Activated CD8-positive, alpha-beta memory T cell treated with anti-CD3 and anti-CD28 coated beads, Interleukin-2, amount 10 ng/mL, durations not matched to agents 7 days and 5 days (primary cell): ENCODE measurements around the gene CTCF. TPM values are rescaled to one million over a fixed set of nuclear protein-coding genes. Genes with fewer than 3 reads are reported as not detected.

Experiments used
- ATAC-seq: fragments of 150-1000 bp; cut with Tn5 transposase; one replicate; pipeline ENCODE4 v1.10.0; 2021; ENCODE audit warnings: moderate library complexity
- CTCF ChIA-PET: fragments of 350-600 bp; sonication (Branson Sonifier 250); formaldehyde crosslinking; loops from one replicate; lab custom pipeline; 2021; ENCODE audit warnings: antibody characterized with exemption; lab: Charles Lee
- DNase-seq: peaks from one replicate; pipeline ENCODE4 v3.0.0-alpha.2; 2020
- H3K27ac Mint-ChIP-seq: one replicate; pipeline ENCODE4 v1.8.0; 2021; ENCODE audit warnings: mild to moderate bottlenecking, mixed read lengths
- H3K27me3 Mint-ChIP-seq: one replicate; pipeline ENCODE4 v1.8.0; 2021; ENCODE audit warnings: mixed read lengths
- H3K36me3 Mint-ChIP-seq: one replicate; pipeline ENCODE4 v1.8.0; 2021; ENCODE audit warnings: mild to moderate bottlenecking, mixed read lengths
- H3K4me1 Mint-ChIP-seq: one replicate; pipeline ENCODE4 v1.8.0; 2021; ENCODE audit warnings: mixed read lengths
- H3K4me3 Mint-ChIP-seq: one replicate; pipeline ENCODE4 v1.8.0; 2021; ENCODE audit warnings: mild to moderate bottlenecking, moderate library complexity, mixed read lengths
- H3K9me3 Mint-ChIP-seq: one replicate; pipeline ENCODE4 v1.8.0; 2022; ENCODE audit warnings: low read depth, mixed read lengths
- total RNA-seq, 2 experiments: library from RNA; stranded (reverse); gene quantifications; one replicate each; pipeline ENCODE4 v1.2.3, GENCODE V29; 2021

The CTCF gene
- total RNA-seq, 2 experiments from 2014 or later = 74.0 to 81.8 TPM

DNA sequence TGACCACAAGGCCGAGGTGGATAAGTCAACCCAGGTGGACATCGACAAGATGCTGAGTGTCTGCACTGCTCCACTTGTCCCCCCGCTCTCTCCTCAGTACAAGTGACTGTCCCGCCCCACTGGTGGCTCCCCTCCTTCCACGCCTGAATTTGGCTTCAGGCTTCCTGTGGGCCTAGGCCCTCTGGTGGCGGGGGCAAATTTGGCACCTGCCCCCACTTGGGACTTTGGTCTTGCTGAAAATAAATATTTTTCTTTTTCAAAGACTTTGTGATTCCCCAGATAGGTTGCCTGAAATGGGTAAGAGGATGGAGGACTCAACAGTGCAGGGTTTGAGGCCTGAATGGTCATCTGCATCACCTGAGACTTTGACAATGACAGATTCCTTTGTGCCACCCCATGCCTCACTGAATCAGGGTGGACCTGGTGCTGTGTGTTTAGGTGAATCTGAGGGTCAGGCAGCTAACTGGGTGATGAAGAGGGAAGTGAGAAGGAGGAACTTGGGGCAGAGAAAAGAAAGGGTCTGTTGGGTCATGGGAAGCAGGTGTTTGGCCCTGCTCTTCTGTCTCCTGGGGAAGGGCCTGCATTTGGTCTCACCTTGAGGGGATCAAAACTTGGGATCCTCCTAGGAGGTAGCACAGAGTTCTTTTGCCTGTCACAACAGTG, 106.3 kb downstream of the CTCF start:
- DNase-seq = peak; percentile 58

DNA sequence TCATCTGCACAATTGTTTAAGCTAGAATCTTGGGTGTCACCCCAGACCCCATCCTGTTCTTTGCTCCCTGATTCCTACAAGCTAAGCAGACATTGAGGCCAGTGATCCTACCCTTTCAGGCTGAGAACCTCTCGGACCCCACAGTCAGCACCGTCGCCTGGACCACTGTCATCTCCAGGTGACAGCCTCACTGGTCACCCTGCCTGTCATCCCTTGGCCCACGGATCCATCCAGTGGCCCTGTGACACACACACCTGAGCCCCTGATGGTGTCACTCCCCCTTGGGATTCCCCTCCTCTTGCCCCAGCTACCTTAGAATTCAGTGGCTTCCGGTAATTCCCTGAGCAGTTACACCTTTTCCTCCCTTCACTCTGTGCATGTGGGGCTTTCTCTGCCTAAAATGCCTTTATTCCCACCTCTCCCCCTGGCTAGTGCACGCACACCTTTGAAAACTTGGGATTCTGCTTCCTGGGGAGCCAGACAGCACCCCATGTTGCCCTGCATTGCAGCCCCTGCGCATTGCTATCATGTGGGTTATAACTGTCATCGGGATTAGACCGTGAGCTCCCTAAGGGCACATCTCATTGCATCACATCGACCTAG, 107.3 kb downstream of the CTCF start:
- CTCF ChIA-PET = interaction anchor here (0.6 to 17.7 kb wide), 9 partner anchors 9 to 164 kb away, joined by 3 to 199 read pairs (median 5); partner anchors contain the start of gene ACD
- ATAC-seq = no peak
- H3K27me3 Mint-ChIP-seq = no peaks in the 10 kb centered on the region
- no peak overlapping the region for H3K4me3 Mint-ChIP-seq
- H3K9me3 Mint-ChIP-seq = no peaks in the 10 kb centered on the region
- DNase-seq = no peak
- H3K27ac Mint-ChIP-seq = no peak overlapping the region
- H3K4me1 Mint-ChIP-seq = peaks cover 12% of the 10 kb centered on the region
- H3K36me3 Mint-ChIP-seq = no peaks in the 10 kb centered on the region

More for the DNA sequence above, 106.3 kb downstream of the CTCF start:
- no peak for ATAC-seq
- no peaks in the 10 kb centered on the region for H3K27me3 Mint-ChIP-seq
- no peaks in the 10 kb centered on the region for H3K9me3 Mint-ChIP-seq
- H3K27ac Mint-ChIP-seq = peak overlapping the region; percentile 57
- no peaks in the 10 kb centered on the region for H3K36me3 Mint-ChIP-seq
- CTCF ChIA-PET = interaction anchor here (0.6 to 17.7 kb wide), 18 partner anchors 10 to 267 kb away, joined by 3 to 199 read pairs (median 4); partner anchors contain the start of genes ATP6V0D1 and CARMIL2
- peaks cover 12% of the 10 kb centered on the region for H3K4me1 Mint-ChIP-seq
- H3K4me3 Mint-ChIP-seq = no peak overlapping the region

DNA sequence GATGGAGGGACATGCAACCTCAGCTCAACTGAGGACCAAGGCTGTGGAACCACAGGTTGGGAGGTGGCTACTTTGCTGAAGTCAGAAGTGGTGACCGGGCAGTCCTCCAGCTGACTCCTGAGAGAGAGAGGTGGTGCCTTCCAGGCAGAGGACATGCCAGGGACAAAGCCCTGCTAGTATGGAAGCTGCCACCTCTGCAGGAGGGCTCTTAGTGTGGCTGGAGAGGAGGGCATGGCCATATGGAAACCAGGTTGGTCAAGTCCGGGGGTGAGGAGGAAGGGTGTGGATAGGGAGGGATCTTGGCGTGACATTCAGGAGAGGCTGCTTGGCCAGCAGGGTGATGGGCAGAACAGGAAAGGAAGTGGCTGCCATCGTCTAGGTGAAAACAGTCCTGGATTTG, 110.0 kb downstream of the CTCF start:
- Mint-ChIP-seq H3K27ac (no peak overlapping the region), H3K4me1 (peaks cover 4% of the 10 kb centered on the region), H3K9me3 (no peaks in the 10 kb centered on the region), H3K4me3 (no peak overlapping the region), H3K36me3 (no peaks in the 10 kb centered on the region), H3K27me3 (no peaks in the 10 kb centered on the region)
- no peak for DNase-seq
- ATAC-seq = no peak
- CTCF ChIA-PET = interaction anchor here (0.6 to 17.7 kb wide), 29 partner anchors 9 to 263 kb away, joined by 3 to 199 read pairs (median 5); partner anchors contain the start of genes ACD, CARMIL2, CENPT and NUTF2

DNA sequence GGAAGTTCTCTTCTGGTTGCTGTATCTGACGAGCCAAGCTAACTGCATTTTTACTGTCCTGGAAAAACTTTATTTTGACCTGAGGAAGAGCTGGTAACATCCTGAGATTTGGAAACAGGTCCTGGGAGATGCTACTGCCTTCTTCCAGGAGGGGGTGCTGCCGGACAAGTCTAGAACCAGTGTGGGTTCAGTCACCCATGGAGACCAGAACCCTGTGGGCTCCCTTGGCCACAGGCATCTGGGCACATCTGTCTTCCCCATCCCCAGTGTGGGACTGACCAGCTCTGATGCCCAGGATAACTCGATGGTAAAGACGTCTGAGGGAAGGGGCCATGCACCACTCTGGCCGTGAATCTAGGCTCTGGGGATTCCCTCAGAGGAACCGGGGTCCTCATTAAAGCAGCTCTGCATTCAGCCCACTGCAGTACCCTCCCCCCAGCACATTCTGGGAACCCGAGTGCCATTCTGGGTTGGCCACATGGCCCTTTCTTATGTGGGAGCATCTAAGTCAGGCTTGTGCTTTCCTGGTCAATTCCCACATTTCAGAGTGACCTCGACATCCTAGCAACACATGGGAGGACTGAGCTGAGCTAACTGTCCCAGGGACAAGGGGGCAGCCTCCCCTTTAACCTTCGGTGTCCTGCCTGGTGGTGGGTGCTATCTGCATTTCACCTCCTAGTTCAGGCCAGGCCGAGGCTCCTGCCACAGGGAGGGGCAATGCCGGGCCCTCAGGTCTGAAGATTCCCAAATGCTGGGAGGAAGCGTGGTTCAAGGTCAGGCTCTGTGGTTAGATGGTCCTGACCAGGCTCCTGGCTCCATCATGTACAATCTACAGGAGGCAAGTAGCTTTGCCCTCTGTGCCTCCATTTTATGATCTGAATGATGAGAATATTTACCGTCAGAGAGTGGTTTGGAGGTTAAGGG, 110.7 kb downstream of the CTCF start:
- DNase-seq (peak; percentile 70), ATAC-seq (peak; percentile 37)
- Mint-ChIP-seq H3K4me3 (no peak overlapping the region), H3K4me1 (peaks cover under 1% of the 10 kb centered on the region), H3K36me3 (no peaks in the 10 kb centered on the region), H3K27me3 (no peaks in the 10 kb centered on the region), H3K27ac (no peak overlapping the region), H3K9me3 (no peaks in the 10 kb centered on the region)
- CTCF ChIA-PET = interaction anchor here (0.6 to 17.7 kb wide), 30 partner anchors 8 to 262 kb away, joined by 3 to 199 read pairs (median 5); partner anchors contain the start of genes ACD, CARMIL2, CENPT and NUTF2

DNA sequence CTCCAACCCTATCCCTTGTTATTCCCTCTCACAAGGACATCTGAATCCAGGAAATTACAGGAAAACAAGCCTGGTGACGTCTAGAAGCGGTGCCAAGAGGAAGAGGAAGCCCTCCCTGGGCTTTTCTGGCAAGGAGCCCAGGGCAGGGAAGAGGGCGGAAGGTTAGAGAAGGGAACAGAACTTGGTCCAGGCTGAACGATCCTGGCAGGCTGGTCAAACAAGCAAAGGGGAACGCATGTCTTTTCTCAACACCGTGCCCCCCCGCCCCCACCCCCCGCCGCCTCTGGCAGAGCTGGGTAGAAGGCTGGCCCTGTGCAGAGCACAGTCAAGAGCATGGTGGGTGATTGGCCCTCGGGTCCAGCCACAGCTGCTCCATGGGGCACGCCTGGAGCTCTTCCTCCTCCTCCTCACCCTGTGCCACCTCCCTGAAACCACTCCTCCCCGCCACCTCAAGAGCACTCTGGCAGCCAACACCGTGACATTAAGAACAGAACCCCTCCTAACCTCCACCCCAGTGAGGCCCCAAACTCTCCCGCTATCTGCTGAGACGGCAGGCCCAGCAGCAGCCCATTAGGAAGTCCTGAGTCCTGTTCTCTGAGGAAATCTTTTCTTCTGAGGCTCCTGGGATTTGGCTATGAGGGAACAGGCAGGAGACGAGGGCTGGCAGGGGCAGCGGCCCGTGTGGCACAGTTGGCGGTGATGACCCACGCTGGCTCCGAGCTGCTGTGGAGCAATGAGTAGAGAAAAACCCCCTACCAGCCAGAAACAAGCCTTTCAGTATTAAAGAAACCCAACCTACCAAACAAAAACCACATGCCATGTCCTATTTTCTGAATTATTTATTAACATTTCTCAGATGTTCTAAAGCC, 111.6 kb downstream of the CTCF start:
- Mint-ChIP-seq H3K4me1 (no peaks in the 10 kb centered on the region), H3K36me3 (no peaks in the 10 kb centered on the region)

DNA sequence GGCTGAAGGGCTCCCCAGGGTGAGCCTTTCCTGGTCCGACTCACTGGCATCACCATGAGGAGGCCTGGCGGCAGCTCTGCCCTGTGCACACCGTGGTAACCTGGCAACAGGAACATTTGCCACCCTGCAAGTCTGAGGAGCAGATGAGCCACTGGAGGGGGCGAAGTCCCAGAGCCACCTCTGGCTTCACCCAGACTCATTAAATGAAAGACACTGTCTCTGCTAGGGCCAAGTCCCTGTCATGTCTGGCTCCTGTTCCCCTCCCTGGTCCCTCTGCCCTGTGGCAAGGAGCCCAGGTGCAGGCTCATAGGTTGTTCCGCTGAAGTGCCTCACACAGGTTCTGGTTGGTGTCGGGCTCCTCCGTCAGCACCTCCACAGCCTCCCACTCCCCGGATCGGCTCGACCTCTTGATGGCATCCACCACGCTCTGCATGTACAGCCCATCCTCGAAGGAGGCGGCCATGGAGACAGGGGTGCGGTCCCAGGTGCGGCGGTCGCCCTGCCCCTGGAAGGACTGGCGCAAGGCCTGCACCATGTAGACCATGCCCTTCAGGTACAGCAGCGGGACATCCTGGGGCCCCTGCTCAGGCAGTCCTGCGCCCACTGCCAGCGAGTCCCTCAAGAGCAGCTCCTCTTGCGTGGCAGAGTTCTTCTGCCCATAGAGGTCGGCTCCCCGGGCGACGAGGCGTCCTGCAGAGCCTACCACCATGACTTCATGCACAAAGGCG, 112.7 kb downstream of the CTCF start:
- Mint-ChIP-seq H3K27me3 (no peaks in the 10 kb centered on the region), H3K4me3 (no peak overlapping the region), H3K36me3 (no peaks in the 10 kb centered on the region), H3K9me3 (no peaks in the 10 kb centered on the region), H3K27ac (no peak overlapping the region), H3K4me1 (no peaks in the 10 kb centered on the region)
- no peak for DNase-seq
- CTCF ChIA-PET = interaction anchor here (0.9 to 1.2 kb wide), 3 partner anchors 12 to 158 kb away, joined by 3 to 4 read pairs (median 3); no protein-coding TSS in a partner anchor
- no peak for ATAC-seq

More for the DNA sequence above, 111.6 kb downstream of the CTCF start:
- ATAC-seq = no peak
- CTCF ChIA-PET = interaction anchor here (0.9 to 17.7 kb wide), 11 partner anchors 11 to 159 kb away, joined by 3 to 199 read pairs (median 4); partner anchors contain the start of genes ACD and CARMIL2
- Mint-ChIP-seq H3K4me3 (no peak overlapping the region), H3K27ac (no peak overlapping the region), H3K27me3 (no peaks in the 10 kb centered on the region), H3K9me3 (no peaks in the 10 kb centered on the region)
- DNase-seq = no peak

DNA sequence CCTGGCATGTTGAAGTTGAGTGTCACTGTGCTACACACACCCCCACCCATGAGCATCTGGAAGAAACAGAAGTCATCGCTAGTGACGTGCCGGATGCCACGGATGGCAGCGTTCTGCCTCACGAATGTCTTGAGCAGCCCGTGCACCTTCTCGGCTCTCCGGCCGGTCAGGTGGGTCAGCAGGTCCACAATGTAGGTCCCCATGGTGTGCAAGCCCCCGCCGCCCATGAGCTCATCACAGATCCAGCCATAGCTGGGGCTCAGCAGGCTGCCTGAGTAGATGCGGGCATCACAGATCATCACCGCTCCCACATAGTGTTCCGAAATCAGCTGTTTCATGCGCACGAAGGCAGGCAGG, 113.2 kb downstream of the CTCF start:
- H3K4me1 Mint-ChIP-seq = no peaks in the 10 kb centered on the region
- H3K9me3 Mint-ChIP-seq = no peaks in the 10 kb centered on the region
- H3K27ac Mint-ChIP-seq = no peak overlapping the region
- H3K36me3 Mint-ChIP-seq = no peaks in the 10 kb centered on the region
- no peak overlapping the region for H3K4me3 Mint-ChIP-seq
- no peak for DNase-seq
- ATAC-seq = no peak
- no peaks in the 10 kb centered on the region for H3K27me3 Mint-ChIP-seq
- CTCF ChIA-PET = no interaction called here

DNA sequence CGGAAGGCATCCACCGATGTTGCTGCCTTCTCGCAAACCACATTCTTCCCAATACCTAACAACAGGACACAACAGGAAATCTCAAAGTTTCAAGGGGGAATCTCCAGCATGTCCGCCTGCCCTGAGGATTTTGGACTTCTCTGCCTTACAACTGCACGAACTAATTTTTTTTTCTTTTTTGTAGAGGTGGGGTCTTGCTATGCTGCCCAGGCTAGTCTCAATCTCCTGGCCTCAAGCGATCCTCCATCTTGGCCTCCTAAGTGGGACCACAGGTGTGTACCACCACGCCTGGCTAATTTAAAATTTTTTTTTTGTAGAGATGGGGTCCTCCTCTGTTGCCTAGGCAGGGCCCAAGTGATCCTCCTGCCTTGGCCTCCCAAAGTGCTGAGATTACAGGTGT, 113.7 kb downstream of the CTCF start:
- Mint-ChIP-seq H3K4me3 (no peak overlapping the region), H3K9me3 (no peaks in the 10 kb centered on the region), H3K27me3 (no peaks in the 10 kb centered on the region), H3K4me1 (no peaks in the 10 kb centered on the region), H3K27ac (no peak overlapping the region), H3K36me3 (no peaks in the 10 kb centered on the region)
- DNase-seq (no peak), ATAC-seq (no peak)
- CTCF ChIA-PET = interaction anchor here (0.9 kb wide), 1 partner anchor 129 kb away, joined by 3 read pairs; no protein-coding TSS in a partner anchor

DNA sequence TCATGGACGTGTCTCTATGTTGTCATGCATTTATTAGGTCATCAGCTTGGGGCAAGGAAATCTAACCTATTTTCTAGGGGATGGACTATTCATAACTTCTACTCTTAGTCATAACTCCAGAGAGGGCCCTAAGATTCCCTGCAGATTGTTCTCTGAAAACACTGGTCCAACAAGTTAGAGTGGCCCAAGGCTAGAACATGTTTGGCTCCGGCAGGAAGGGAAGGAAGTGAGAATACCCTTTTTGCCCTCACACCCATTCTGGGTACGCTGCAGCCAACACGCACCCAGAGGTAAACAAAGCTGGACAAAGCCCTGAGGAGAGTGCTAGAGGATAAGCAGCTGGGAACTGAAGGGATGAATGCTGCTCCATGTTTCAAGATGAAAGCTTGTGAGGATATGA, 114.2 kb downstream of the CTCF start:
- Mint-ChIP-seq H3K4me1 (no peaks in the 10 kb centered on the region), H3K9me3 (no peaks in the 10 kb centered on the region), H3K4me3 (no peak overlapping the region), H3K27me3 (no peaks in the 10 kb centered on the region), H3K36me3 (no peaks in the 10 kb centered on the region), H3K27ac (no peak overlapping the region)
- CTCF ChIA-PET = interaction anchor here (0.9 to 1.9 kb wide), 3 partner anchors 11 to 129 kb away, joined by 3 to 4 read pairs (median 3); partner anchors contain the start of gene CARMIL2
- ATAC-seq (no peak), DNase-seq (no peak)

DNA sequence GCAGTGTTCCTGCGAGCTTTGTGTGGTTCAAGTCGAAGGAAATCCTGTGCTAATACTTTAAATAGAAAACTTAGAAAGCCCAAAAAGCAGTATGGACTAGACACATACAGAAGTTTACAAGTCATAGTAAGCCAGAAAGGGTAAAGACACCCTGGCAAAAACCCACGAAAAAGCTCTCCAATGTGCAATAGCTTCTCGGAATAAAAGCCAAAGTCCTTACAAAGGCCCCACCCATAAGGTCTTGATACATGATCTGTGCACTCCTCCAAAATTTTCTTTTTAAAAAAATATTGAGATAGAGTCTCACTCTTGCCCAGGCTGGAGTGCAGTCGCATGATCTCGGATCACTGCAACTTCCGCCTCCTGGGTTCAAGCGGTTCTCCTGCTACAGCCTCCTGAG, 114.6 kb downstream of the CTCF start:
- no peak overlapping the region for H3K27ac Mint-ChIP-seq
- ATAC-seq (no peak), DNase-seq (no peak)
- CTCF ChIA-PET = interaction anchor here (0.9 to 1.9 kb wide), 4 partner anchors 11 to 140 kb away, joined by 3 to 4 read pairs (median 4); partner anchors contain the start of gene CARMIL2
- no peaks in the 10 kb centered on the region for H3K36me3 Mint-ChIP-seq
- H3K9me3 Mint-ChIP-seq = no peaks in the 10 kb centered on the region
- no peaks in the 10 kb centered on the region for H3K4me1 Mint-ChIP-seq
- H3K27me3 Mint-ChIP-seq = no peaks in the 10 kb centered on the region
- H3K4me3 Mint-ChIP-seq = no peak overlapping the region

DNA sequence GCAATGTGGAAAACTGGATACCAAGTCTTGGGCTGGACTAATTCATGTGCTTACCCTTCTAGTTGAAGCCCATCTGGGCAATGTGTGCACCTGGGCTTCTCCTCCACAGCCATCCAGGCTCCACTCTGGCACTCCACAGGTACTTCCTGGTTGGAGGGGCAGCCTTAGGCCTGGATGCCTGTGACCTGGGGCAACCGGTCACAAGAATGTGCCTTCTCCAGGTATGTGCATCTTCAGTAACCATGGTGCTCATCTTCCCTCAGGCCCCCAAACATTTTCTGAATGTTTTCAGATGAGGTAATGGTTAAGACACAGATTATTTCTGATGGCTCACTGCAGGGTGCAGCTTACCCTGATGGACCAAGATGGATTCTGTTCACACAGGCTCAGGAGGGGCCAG, 115.4 kb downstream of the CTCF start:
- H3K4me3 Mint-ChIP-seq = no peak overlapping the region
- ATAC-seq (no peak), DNase-seq (no peak)
- no peaks in the 10 kb centered on the region for H3K36me3 Mint-ChIP-seq
- CTCF ChIA-PET = interaction anchor here (1.5 to 1.9 kb wide), 2 partner anchors 10 to 139 kb away, joined by 4 read pairs; no protein-coding TSS in a partner anchor
- H3K27me3 Mint-ChIP-seq = no peaks in the 10 kb centered on the region
- no peak overlapping the region for H3K27ac Mint-ChIP-seq
- no peaks in the 10 kb centered on the region for H3K9me3 Mint-ChIP-seq
- no peaks in the 10 kb centered on the region for H3K4me1 Mint-ChIP-seq
